HFF-Myc (cell line): ENCODE measurements around the gene CCDC149.

ENCODE experiments used
- DNase-seq: peaks from one replicate; pipeline ENCODE4 v3.0.0-alpha.2; 2011; ENCODE audit warnings: low read depth; ENCODE audit errors: extremely low read depth
- H3K4me3 ChIP-seq: replicated peaks from 2 replicates; pipeline ENCODE4 v1.5.1; 2011; ENCODE audit warnings: low read depth, mild to moderate bottlenecking, control low read depth, low read length
- TF ChIP-seq, protein P1 (sequence below): IDR thresholded peaks from 2 replicates; pipeline ENCODE4 v1.5.1; 2012; ENCODE audit warnings: mild to moderate bottlenecking, low read depth, low read length, control low read depth; ENCODE audit errors: missing control alignments

Gene CCDC149

DNA sequence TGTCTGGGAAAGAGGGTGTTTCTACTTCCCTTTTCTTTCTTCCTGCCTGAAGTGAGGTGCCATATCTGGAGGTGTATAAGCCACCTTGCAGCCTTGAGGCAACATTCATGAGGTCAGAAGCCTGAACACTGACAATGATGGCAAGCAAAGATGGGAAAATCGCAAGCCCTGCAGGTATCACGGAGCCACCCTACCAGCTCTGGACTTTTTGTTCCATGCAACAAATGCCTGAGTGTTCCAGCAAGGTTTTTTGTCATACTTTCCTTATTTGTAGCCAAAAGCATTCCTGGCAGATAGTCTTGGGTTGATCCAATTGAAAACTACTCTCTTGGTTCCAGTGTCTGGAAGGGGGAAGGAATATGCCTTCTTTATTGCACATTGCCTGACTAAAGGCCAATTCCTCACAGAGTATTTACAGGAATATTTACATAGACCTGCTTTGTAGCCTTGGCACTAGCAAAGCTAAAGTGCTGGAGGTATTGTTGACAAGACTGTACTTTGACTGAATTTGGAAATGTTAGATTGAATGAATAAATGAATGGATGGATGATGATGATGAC lies 131.8 kb downstream of the CCDC149 start:
- TF ChIP-seq, protein P1, sequence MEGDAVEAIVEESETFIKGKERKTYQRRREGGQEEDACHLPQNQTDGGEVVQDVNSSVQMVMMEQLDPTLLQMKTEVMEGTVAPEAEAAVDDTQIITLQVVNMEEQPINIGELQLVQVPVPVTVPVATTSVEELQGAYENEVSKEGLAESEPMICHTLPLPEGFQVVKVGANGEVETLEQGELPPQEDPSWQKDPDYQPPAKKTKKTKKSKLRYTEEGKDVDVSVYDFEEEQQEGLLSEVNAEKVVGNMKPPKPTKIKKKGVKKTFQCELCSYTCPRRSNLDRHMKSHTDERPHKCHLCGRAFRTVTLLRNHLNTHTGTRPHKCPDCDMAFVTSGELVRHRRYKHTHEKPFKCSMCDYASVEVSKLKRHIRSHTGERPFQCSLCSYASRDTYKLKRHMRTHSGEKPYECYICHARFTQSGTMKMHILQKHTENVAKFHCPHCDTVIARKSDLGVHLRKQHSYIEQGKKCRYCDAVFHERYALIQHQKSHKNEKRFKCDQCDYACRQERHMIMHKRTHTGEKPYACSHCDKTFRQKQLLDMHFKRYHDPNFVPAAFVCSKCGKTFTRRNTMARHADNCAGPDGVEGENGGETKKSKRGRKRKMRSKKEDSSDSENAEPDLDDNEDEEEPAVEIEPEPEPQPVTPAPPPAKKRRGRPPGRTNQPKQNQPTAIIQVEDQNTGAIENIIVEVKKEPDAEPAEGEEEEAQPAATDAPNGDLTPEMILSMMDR = no peak

DNA sequence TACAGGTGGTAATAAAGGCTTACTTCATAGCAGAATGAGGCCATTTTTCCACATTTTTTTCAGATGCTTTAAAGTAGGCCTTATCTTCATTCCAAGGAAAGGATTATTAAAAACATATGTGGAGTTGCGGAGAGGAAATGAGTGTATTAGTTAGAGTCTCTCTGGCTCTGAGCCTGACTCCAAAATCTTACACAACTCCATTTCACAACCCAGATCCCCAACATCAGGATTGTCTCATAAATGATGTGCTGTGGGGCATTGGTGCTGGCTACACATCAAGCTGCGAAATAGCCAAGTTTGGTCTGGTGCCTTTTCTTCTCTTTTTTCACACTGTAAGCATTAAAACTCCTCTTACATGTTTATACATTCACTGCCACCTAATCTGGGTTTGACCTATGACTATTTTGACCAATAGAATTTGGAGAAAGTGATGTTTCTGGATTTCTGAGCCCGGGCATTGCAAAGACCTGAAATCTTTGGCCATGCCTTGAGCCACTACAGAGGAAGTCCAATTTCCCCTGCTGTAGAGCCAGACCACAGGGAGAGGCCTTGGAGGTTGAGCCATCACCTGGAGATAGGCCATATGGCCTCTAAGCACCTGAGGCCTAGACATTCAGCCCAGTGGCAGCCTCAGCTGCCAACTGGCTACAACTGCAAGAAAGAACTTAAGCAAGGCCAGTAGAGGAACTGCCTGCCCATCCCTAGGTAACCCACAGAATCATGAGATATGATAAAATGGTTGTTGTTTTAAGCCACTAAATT lies 134.2 kb downstream of the CCDC149 start:
- TF ChIP-seq, protein P1 = no peak
- peak; percentile 92 for DNase-seq
- no peak overlapping the region for H3K4me3 ChIP-seq

More for the DNA sequence above, 131.8 kb downstream of the CCDC149 start:
- H3K4me3 ChIP-seq = no peak overlapping the region
- no peak for DNase-seq

- no peak for DNase-seq
- TF ChIP-seq, protein P1 = no peak
- H3K4me3 ChIP-seq = no peak overlapping the region
These were observed 135.0 kb downstream of the CCDC149 start for GRCh38 chr4:24777536-24778463.

DNA sequence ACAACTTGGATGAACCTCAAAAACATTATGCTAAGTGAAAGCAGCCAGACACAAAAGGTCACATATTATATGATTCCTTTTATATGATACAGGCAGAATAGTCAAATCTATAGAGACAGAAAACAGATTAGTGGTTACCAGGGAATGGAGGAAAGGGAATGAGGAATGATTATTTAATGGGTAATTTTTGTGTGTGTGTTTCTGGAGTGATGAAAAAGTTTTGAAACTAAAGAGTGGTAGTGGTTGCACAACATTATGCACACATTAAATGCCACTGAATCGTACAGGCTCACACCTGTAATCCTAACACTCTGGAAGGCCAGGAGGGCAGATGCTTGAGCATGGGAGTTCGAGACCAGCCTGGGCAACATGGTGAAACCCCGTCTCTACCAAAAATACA lies 137.1 kb downstream of the CCDC149 start:
- TF ChIP-seq, protein P1 = no peak
- no peak overlapping the region for H3K4me3 ChIP-seq
- DNase-seq = no peak

DNA sequence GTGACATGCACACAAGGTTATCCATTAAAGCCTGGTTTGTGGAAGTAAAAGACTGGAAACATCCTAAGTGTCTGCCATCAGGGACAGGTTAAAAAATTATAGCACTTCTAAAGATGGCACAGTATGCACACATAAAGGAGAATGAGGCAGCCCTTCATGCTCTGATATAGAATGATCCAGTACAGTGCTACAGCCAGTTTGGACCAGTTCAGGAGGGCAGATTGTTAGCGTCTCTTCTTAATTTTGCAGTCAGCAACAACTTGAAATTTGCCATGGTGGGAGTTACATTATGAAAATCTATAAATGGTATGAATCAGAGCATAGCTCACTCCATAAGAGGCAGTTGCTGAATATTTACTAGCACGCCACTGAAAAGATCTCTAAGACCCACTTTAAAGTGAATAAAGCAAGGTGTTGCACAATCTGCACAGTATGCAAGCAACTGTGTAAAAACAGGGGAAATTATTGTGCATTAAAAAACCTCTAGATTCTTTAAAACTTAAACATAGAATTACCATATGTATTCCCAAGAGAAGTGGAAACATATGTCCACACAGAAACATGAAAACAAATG lies 137.7 kb downstream of the CCDC149 start:
- H3K4me3 ChIP-seq = no peak overlapping the region
- no peak for DNase-seq
- TF ChIP-seq, protein P1 = no peak

- TF ChIP-seq, protein P1 = no peak
- DNase-seq = no peak
- no peak overlapping the region for H3K4me3 ChIP-seq
These were observed 138.4 kb downstream of the CCDC149 start for GRCh38 chr4:24774452-24774851.
